ENCODE measurements around the gene C9orf78. TPM values are rescaled to one million over a fixed set of nuclear protein-coding genes. Genes with fewer than 3 reads are reported as not detected.
A peak's percentile ranks its signal among the peaks of the same experiment; 100 is the strongest.

The C9orf78 gene
- total and polyA plus RNA-seq, 7 donors: 37.1 to 157 (median 53.2) TPM

- H3K27me3 ChIP-seq (ENCODE audit: insufficient read depth in 3 of 3, low read length in 2 of 3): no peaks in the 10 kb centered on the region
- no peaks in the 10 kb centered on the region for H3K9me3 ChIP-seq
- peaks cover 3 to 73% of the 10 kb centered on the region in 2 donors for H3K36me3 ChIP-seq (ENCODE audit: insufficient read depth in 1 of 2, low read depth in 1 of 2)
- no peak overlapping the region for H3K27ac ChIP-seq
- intact Hi-C loops (cut with DNase I): no loop called here
- no peak overlapping the region for H3K4me3 ChIP-seq
- TF ChIP-seq, protein P1, sequence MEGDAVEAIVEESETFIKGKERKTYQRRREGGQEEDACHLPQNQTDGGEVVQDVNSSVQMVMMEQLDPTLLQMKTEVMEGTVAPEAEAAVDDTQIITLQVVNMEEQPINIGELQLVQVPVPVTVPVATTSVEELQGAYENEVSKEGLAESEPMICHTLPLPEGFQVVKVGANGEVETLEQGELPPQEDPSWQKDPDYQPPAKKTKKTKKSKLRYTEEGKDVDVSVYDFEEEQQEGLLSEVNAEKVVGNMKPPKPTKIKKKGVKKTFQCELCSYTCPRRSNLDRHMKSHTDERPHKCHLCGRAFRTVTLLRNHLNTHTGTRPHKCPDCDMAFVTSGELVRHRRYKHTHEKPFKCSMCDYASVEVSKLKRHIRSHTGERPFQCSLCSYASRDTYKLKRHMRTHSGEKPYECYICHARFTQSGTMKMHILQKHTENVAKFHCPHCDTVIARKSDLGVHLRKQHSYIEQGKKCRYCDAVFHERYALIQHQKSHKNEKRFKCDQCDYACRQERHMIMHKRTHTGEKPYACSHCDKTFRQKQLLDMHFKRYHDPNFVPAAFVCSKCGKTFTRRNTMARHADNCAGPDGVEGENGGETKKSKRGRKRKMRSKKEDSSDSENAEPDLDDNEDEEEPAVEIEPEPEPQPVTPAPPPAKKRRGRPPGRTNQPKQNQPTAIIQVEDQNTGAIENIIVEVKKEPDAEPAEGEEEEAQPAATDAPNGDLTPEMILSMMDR (IDR thresholded peaks at IDR 0.05): no peak
- no peak for ATAC-seq
- H3K4me1 ChIP-seq: no peaks in the 10 kb centered on the region
- 60 to 75% (median 61%) methylated on average over 11 of the region's 11 CpGs for WGBS, 3 donors
- peak in 1 of 2 donors; percentile 28 for DNase-seq
Observed at GRCh38 chr9:129864991-129865647, 30.0 kb upstream of the C9orf78 start.

DNA sequence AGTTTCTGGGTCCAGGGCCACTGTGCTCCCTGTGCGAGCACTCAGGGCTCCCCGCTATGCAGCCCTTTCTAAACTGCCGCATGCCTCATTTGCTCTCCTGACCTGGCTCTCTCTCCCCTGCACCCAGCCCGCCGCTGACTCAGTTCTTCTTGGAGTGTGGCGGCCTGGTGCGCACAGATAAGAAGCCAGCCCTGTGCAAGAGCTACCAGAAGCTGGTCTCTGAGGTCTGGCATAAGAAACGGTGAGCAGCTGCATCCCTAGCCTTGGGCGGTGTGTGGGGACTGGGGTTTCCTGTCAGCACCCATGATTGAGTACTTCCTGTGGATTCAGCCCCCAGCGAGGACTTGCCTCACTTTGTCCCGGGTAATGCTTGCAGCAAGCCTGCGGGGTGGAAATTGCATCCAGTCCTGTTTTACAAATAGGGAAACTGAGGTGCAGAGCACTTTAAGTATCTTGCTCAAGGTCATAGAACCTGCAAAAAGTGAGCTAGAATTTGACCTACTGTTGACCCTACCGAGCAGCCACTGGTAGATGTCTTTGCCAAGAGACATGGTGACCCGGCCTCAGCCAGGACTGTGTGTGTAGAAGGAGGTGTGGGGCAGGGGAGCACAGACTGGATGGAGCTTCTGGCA, 28.1 kb upstream of the C9orf78 start:
- Histone ChIP-seq H3K27me3 (ENCODE audit: insufficient read depth in 3 of 3, low read length in 2 of 3) (no peaks in the 10 kb centered on the region), H3K27ac (no peak overlapping the region), H3K36me3 (ENCODE audit: insufficient read depth in 1 of 2, low read depth in 1 of 2) (peaks cover 3 to 85% of the 10 kb centered on the region in 2 donors), H3K9me3 (no peaks in the 10 kb centered on the region), H3K4me1 (no peaks in the 10 kb centered on the region), H3K4me3 (no peak overlapping the region)
- DNase-seq (peak in 1 of 2 donors; percentile 49), ATAC-seq (no peak)
- 65 to 72% (median 67%) methylated on average over 14 of the region's 14 CpGs for WGBS, 3 donors
- TF ChIP-seq, protein P1 (IDR thresholded peaks at IDR 0.05): no peak
- intact Hi-C loops (cut with DNase I): no loop called here

GRCh38 chr9:129861447-129861827, 26.4 kb upstream of the C9orf78 start:
- 82 to 88% (median 85%) methylated on average over 12 of the region's 12 CpGs for WGBS, 3 donors
- Histone ChIP-seq H3K9me3 (no peaks in the 10 kb centered on the region), H3K27me3 (ENCODE audit: insufficient read depth in 3 of 3, low read length in 2 of 3) (no peaks in the 10 kb centered on the region), H3K36me3 (ENCODE audit: insufficient read depth in 1 of 2, low read depth in 1 of 2) (peaks cover 3 to 86% of the 10 kb centered on the region in 2 donors), H3K4me1 (no peaks in the 10 kb centered on the region), H3K4me3 (no peak overlapping the region), H3K27ac (no peak overlapping the region)
- intact Hi-C loops (cut with DNase I): no loop called here
- no peak for ATAC-seq
- DNase-seq: peak in 1 of 2 donors; percentile 19
- TF ChIP-seq, protein P1 (IDR thresholded peaks at IDR 0.05): no peak

DNA sequence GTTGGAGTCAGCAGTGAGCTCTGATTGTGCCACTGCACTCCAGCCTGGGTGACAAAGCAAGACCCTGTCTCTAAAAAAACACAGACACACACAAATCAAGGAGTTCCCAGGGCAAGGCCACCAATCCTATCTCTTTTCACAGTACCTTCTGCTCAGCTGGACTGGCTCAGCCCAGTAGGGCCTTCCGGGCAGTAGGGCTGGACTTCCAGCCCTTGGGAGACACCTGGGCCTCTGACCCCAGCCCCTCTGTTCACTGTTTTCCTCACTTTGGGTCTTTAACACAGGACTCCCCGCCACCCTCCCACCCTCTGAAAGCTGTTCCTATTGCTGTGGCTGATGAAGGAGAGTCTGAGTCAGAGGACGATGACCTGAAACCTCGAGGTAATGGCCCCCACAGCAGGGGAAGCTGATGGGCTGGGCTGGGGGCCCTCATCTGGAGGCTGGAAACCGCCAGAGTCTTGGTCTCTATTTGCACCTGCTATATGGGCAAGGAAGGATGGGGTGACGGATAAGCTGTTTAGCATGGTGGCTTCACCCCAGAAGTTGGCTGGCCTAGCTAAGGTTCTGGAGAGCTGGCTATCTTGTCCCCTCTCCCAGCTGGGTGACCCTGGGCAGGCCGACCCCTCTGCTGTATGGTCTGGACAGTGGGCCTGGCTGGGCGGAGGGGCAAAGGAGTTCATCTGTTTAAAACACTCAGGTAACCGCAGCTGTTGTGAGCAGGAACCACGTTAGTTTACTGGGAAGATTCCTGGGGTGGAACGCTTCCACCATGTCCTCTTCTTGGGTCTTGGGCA, 25.8 kb upstream of the C9orf78 start:
- Histone ChIP-seq H3K9me3 (no peaks in the 10 kb centered on the region), H3K27me3 (ENCODE audit: insufficient read depth in 3 of 3, low read length in 2 of 3) (no peaks in the 10 kb centered on the region), H3K36me3 (ENCODE audit: insufficient read depth in 1 of 2, low read depth in 1 of 2) (peaks cover 3 to 87% of the 10 kb centered on the region in 2 donors), H3K4me3 (no peak overlapping the region), H3K27ac (no peak overlapping the region), H3K4me1 (no peaks in the 10 kb centered on the region)
- ATAC-seq (no peak), DNase-seq (peak in 1 of 2 donors; percentile 33)
- WGBS, 3 donors: 74 to 85% (median 77%) methylated on average over 11 of the region's 11 CpGs
- TF ChIP-seq, protein P1 (IDR thresholded peaks at IDR 0.05): no peak
- intact Hi-C loops (cut with DNase I): no loop called here
